ENCODE data around the gene KIAA0513. TPM values are rescaled to one million over a fixed set of nuclear protein-coding genes. Genes with fewer than 3 reads are reported as not detected.

KIAA0513 gene
- total RNA-seq, 2 donors from 2014 or later, result 13.4 to 50.1 TPM

- Histone ChIP-seq H3K27me3 (replicated peaks; ENCODE audit: insufficient read depth) (no peaks in the 10 kb centered on the region), H3K27ac (no peak overlapping the region), H3K4me3 (peak overlapping the region; percentile 95), H3K4me1 (ENCODE audit: control insufficient read depth in 1 of 2, low read depth in 2 of 2) (peaks cover 18 to 28% of the 10 kb centered on the region in 2 donors), H3K9me3 (no peaks in the 10 kb centered on the region), H3K36me3 (no peaks in the 10 kb centered on the region)
- DNase-seq (ENCODE audit: low spot score) (no peak), ATAC-seq (ENCODE audit: insufficient number of reproducible peaks, low FRiP score, low read depth) (no peak)
- no peak for TF ChIP-seq CTCF (IDR thresholded peaks at IDR 0.05)
Measured at GRCh38 chr16:85026703-85027102, 892 bp upstream of the KIAA0513 start.

GRCh38 chr16:85027958-85028684 lies 526 bp downstream of the KIAA0513 start:
- peak overlapping the region; percentile 95 for H3K4me3 ChIP-seq
- peak; percentile 3 for ATAC-seq (ENCODE audit: insufficient number of reproducible peaks, low FRiP score, low read depth)
- H3K27me3 ChIP-seq (replicated peaks; ENCODE audit: insufficient read depth), result no peaks in the 10 kb centered on the region
- H3K9me3 ChIP-seq, result no peaks in the 10 kb centered on the region
- DNase-seq (ENCODE audit: low spot score), result no peak
- peak; percentile 8 for TF ChIP-seq CTCF (IDR thresholded peaks at IDR 0.05)
- H3K36me3 ChIP-seq, result no peaks in the 10 kb centered on the region
- peaks cover 18 to 28% of the 10 kb centered on the region in 2 donors for H3K4me1 ChIP-seq (ENCODE audit: control insufficient read depth in 1 of 2, low read depth in 2 of 2)
- peak overlapping the region; percentile 31 to 79 for H3K27ac ChIP-seq

GRCh38 chr16:85028685-85029407 lies 1.3 kb downstream of the KIAA0513 start:
- no peaks in the 10 kb centered on the region for H3K36me3 ChIP-seq
- peak overlapping the region; percentile 16 to 79 for H3K27ac ChIP-seq
- no peaks in the 10 kb centered on the region for H3K9me3 ChIP-seq
- H3K4me3 ChIP-seq, result peak overlapping the region; percentile 95
- peaks cover 18 to 28% of the 10 kb centered on the region in 2 donors for H3K4me1 ChIP-seq (ENCODE audit: control insufficient read depth in 1 of 2, low read depth in 2 of 2)
- DNase-seq (ENCODE audit: low spot score) (no peak), ATAC-seq (ENCODE audit: insufficient number of reproducible peaks, low FRiP score, low read depth) (peak; percentile 48)
- no peaks in the 10 kb centered on the region for H3K27me3 ChIP-seq (replicated peaks; ENCODE audit: insufficient read depth)
- TF ChIP-seq CTCF (IDR thresholded peaks at IDR 0.05), result no peak

- Histone ChIP-seq H3K4me1 (ENCODE audit: control insufficient read depth in 1 of 2, low read depth in 2 of 2) (peaks cover 18 to 28% of the 10 kb centered on the region in 2 donors), H3K27ac (peak overlapping the region in 1 of 2 donors; percentile 79), H3K4me3 (peak overlapping the region; percentile 95), H3K9me3 (no peaks in the 10 kb centered on the region), H3K27me3 (replicated peaks; ENCODE audit: insufficient read depth) (no peaks in the 10 kb centered on the region), H3K36me3 (no peaks in the 10 kb centered on the region)
- ATAC-seq (ENCODE audit: insufficient number of reproducible peaks, low FRiP score, low read depth) (no peak), DNase-seq (ENCODE audit: low spot score) (no peak)
- no peak for TF ChIP-seq CTCF (IDR thresholded peaks at IDR 0.05)
Measured at GRCh38 chr16:85029408-85029784, 1.8 kb downstream of the KIAA0513 start.

DNA sequence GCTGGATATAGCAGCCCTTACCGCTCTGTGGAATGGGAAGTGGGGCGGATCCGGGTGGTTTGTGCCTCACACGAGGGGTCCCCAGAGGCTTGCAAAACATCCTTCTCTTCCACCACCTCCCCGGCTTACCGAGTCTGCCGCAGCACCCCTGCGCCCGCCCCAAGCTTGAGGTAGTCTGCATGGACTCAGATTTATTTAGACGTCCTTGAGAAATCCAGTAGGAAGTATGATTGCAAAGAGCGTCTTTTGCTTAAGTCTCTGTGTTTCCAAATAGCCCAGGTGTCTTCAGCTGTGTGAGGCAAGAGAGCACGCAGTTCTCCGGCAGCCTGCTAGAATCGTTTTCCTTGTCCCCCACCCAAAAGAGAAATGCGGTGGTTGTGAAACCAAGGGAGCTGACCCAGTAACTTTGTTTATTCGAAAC lies 2.4 kb downstream of the KIAA0513 start:
- Histone ChIP-seq H3K9me3 (no peaks in the 10 kb centered on the region), H3K27ac (no peak overlapping the region), H3K4me3 (no peak overlapping the region), H3K27me3 (replicated peaks; ENCODE audit: insufficient read depth) (no peaks in the 10 kb centered on the region), H3K4me1 (ENCODE audit: control insufficient read depth in 1 of 2, low read depth in 2 of 2) (peaks cover 18 to 28% of the 10 kb centered on the region in 2 donors), H3K36me3 (no peaks in the 10 kb centered on the region)
- TF ChIP-seq CTCF (IDR thresholded peaks at IDR 0.05), result no peak
- no peak for ATAC-seq (ENCODE audit: insufficient number of reproducible peaks, low FRiP score, low read depth)
- no peak for DNase-seq (ENCODE audit: low spot score)
